SK-N-MC (cell line): ENCODE measurements around the gene NKX2-3.

ENCODE experiments used
- DNase-seq: peaks from one replicate; pipeline ENCODE4 v3.0.0-alpha.2; 2011; ENCODE audit warnings: low read depth, low spot score
- H3K27ac ChIP-seq: fragments of 200-600 bp; sonication (generic); 2 replicates; pipeline ENCODE4 v1.5.1; 2016; ENCODE audit warnings: mixed run types
- H3K36me3 ChIP-seq: fragments of 200-600 bp; sonication (generic); 2 replicates; pipeline ENCODE4 v1.6.1; 2017; ENCODE audit warnings: antibody characterized with exemption, low read length, mixed read lengths; ENCODE audit not compliant: insufficient read depth
- H3K4me3 ChIP-seq: fragments of 200-600 bp; sonication (generic); 2 replicates; pipeline ENCODE4 v1.5.1; 2016
- H3K9ac ChIP-seq: fragments of 200-600 bp; sonication (generic); 2 replicates; pipeline ENCODE4 v1.8.0; 2017; ENCODE audit warnings: mixed run types, mixed read lengths; ENCODE audit not compliant: insufficient read length
- H3K9me3 ChIP-seq: fragments of 200-600 bp; sonication (generic); 2 replicates; pipeline ENCODE4 v1.6.1; 2017; ENCODE audit warnings: low read depth, mild to moderate bottlenecking, antibody characterized with exemption, low read length, moderate library complexity, mixed read lengths
- EZH2 ChIP-seq: fragments of 200-600 bp; sonication (generic); IDR thresholded peaks from one replicate; pipeline ENCODE4 v1.6.1; 2017; ENCODE audit warnings: antibody characterized with exemption
- FOXP2 ChIP-seq: optimal IDR thresholded peaks from 2 replicates; pipeline ENCODE3; 2011; ENCODE audit warnings: mild to moderate bottlenecking, moderate library complexity; ENCODE audit not compliant: insufficient read depth; ENCODE audit errors: extremely low read length, control extremely low read depth
- POLR2AphosphoS5 ChIP-seq: IDR thresholded peaks from 2 replicates; pipeline ENCODE4 v1.6.1; 2012; ENCODE audit warnings: mild to moderate bottlenecking, low read depth, low read length, borderline replicate concordance

NKX2-3 gene

GRCh38 chr10:99532687-99533495 lies at the start of gene NKX2-3:
Gene NKX2-3, plus strand, starts transcription at chr10:99532942. Its CDS starts 190 bp downstream, at chr10:99533132.
- no peak within 1 kb of the TSS for H3K9ac ChIP-seq
- no peak within 1 kb of the TSS for H3K4me3 ChIP-seq
- H3K9me3 ChIP-seq: no peaks in the 10 kb centered on the region
- no peak for TF ChIP-seq EZH2
- no peak for TF ChIP-seq FOXP2
- DNase-seq: no peak
- no peak within 1 kb of the TSS for H3K27ac ChIP-seq
- no peaks in the 10 kb centered on the region for H3K36me3 ChIP-seq

- Histone ChIP-seq H3K36me3 (no peaks in the 10 kb centered on the region), H3K9ac (no peak overlapping the region), H3K27ac (no peak overlapping the region), H3K4me3 (no peak overlapping the region), H3K9me3 (no peaks in the 10 kb centered on the region)
- DNase-seq: no peak
- TF ChIP-seq EZH2: no peak
- TF ChIP-seq FOXP2: no peak
- no peak for TF ChIP-seq POLR2AphosphoS5
These were observed 47.8 kb upstream of the NKX2-3 start for GRCh38 chr10:99484626-99485581.

- no peaks in the 10 kb centered on the region for H3K9me3 ChIP-seq
- no peak for DNase-seq
- no peaks in the 10 kb centered on the region for H3K36me3 ChIP-seq
- H3K27ac ChIP-seq: no peak overlapping the region
- H3K4me3 ChIP-seq: no peak overlapping the region
- no peak overlapping the region for H3K9ac ChIP-seq
- TF ChIP-seq FOXP2 (no peak), POLR2AphosphoS5 (no peak), EZH2 (no peak)
These were observed 45.5 kb upstream of the NKX2-3 start for GRCh38 chr10:99487125-99487807.

- H3K4me3 ChIP-seq: no peak overlapping the region
- TF ChIP-seq EZH2: no peak
- no peak for TF ChIP-seq FOXP2
- TF ChIP-seq POLR2AphosphoS5: no peak
- no peaks in the 10 kb centered on the region for H3K9me3 ChIP-seq
- DNase-seq: no peak
- no peak overlapping the region for H3K9ac ChIP-seq
- no peaks in the 10 kb centered on the region for H3K36me3 ChIP-seq
- H3K27ac ChIP-seq: no peak overlapping the region
These were observed 43.5 kb upstream of the NKX2-3 start for GRCh38 chr10:99489271-99489670.

GRCh38 chr10:99497343-99498025 lies 35.3 kb upstream of the NKX2-3 start:
- no peak for TF ChIP-seq POLR2AphosphoS5
- no peak for TF ChIP-seq EZH2
- no peak for TF ChIP-seq FOXP2
- Histone ChIP-seq H3K9me3 (no peaks in the 10 kb centered on the region), H3K27ac (no peak overlapping the region), H3K4me3 (no peak overlapping the region), H3K36me3 (no peaks in the 10 kb centered on the region), H3K9ac (no peak overlapping the region)
- DNase-seq: no peak

GRCh38 chr10:99506416-99506815 lies 26.3 kb upstream of the NKX2-3 start:
- Histone ChIP-seq H3K9me3 (no peaks in the 10 kb centered on the region), H3K9ac (no peak overlapping the region), H3K36me3 (no peaks in the 10 kb centered on the region), H3K4me3 (no peak overlapping the region), H3K27ac (no peak overlapping the region)
- no peak for DNase-seq
- TF ChIP-seq POLR2AphosphoS5: no peak
- no peak for TF ChIP-seq FOXP2
- TF ChIP-seq EZH2: no peak

- Histone ChIP-seq H3K9ac (no peak overlapping the region), H3K36me3 (no peaks in the 10 kb centered on the region), H3K27ac (no peak overlapping the region), H3K4me3 (no peak overlapping the region), H3K9me3 (no peaks in the 10 kb centered on the region)
- TF ChIP-seq EZH2 (no peak), POLR2AphosphoS5 (no peak), FOXP2 (no peak)
- DNase-seq: no peak
These were observed 25.5 kb upstream of the NKX2-3 start for GRCh38 chr10:99507265-99507664.

- no peak for DNase-seq
- no peak for TF ChIP-seq EZH2
- TF ChIP-seq FOXP2: no peak
- no peak for TF ChIP-seq POLR2AphosphoS5
- Histone ChIP-seq H3K4me3 (no peak overlapping the region), H3K9me3 (no peaks in the 10 kb centered on the region), H3K27ac (no peak overlapping the region), H3K36me3 (no peaks in the 10 kb centered on the region), H3K9ac (no peak overlapping the region)
These were observed 19.7 kb upstream of the NKX2-3 start for GRCh38 chr10:99513061-99513460.
